Astrocyte (in vitro differentiated cells and primary cell): Measurements from ENCODE around the gene EIF4G3.

Source experiments
- CTCF ChIP-seq: IDR thresholded peaks from 2 replicates; pipeline ENCODE4 v1.5.1; 2011; ENCODE audit warnings: low read depth, mild to moderate bottlenecking, inconsistent platforms, low read length, moderate library complexity; ENCODE audit not compliant: insufficient read depth
- EZH2 ChIP-seq: IDR thresholded peaks from 2 replicates; pipeline ENCODE4 v1.6.1; 2012; ENCODE audit warnings: mild to moderate bottlenecking, low read length, inconsistent platforms; ENCODE audit not compliant: insufficient read depth

- no peak for TF ChIP-seq CTCF
- TF ChIP-seq EZH2, result no peak
Observed at GRCh38 chr1:20936621-20937020, 240.1 kb downstream of the EIF4G3 start.
